ENCODE results near the gene CRBN. TPM values are rescaled to one million over a fixed set of nuclear protein-coding genes. Genes with fewer than 3 reads are reported as not detected.

Gene CRBN
- total RNA-seq, 1 donor from 2014 or later: 46.9 TPM

DNA sequence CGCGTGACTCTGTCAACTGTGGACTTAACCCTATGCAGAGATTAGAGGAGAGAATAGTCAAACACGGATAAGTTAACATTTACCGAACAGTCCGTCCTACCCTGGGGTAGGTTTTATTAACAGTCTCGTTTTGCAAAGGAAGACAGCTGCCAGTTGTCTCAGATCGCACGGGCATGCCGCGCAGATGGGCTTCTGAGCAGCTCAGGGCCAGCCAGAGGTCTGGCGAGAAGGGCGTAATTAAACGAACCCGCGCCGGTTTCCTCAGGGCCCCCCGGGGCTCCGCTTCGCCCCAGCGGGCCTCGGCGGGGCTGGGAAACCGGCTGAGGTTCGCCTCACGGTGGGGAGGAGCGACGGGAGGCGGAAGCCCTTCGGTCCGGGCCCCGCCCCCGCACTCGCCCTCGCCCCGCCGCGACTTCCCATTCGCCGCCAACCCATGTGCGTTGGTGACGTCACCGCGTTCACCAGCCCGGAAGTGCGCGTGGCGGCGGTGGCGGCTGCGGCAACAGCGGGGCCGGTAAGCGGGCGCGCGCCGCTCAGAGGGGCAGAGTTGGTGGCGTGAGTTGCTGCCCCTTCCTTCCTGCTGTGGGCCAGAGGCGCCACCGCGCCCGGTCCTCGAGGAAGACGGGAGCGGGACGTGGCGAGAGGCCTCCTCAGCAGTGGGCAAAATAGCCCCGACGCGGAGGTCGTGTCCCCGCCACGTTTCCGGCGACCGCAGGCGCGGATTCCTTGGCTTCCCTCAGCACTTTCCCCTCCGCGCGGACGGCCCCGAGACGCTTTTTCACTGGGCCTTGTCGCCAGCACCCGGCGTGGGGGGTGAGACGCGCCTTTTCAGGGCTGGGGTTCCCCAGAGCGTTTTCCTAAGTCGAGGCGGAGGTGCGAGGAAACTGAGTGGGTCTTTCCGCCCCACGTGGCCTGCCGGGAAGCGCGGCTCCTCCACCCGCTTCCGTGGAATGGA, 52.7 kb downstream of the CRBN start, which contains the start of gene TRNT1:
Gene TRNT1, plus strand, starts transcription at position 464 of the 955 bp plus-strand sequence. CDS start 2,101 bp downstream, outside the sequence.
- peak; percentile 99 for ATAC-seq (ENCODE audit: poor library complexity)
- intact Hi-C loops (cut with DNase I): no loop called here
- DNase-seq: peak; percentile 97

DNA sequence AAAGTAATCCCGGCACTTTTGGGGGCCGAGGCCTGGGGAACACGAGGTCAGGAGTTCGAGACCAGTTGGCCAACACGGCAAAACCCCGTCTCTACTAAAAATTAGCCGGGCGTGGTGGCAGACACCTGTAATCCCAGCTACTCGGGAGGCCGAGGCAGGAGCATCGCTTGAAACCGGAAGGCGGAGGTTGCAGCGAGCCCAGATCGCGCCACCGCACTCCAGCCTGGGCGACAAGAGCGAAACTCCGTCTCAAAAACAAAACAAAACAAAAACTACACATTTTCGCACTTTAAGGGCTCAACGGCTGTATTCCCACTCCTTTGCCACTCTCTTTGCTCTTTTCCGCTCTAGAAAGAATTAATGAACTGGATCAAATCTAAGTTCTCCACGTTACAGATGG, 53.5 kb downstream of the CRBN start:
- ATAC-seq (ENCODE audit: poor library complexity) (no peak), DNase-seq (no peak)
- intact Hi-C loops (cut with DNase I): no loop called here

DNA sequence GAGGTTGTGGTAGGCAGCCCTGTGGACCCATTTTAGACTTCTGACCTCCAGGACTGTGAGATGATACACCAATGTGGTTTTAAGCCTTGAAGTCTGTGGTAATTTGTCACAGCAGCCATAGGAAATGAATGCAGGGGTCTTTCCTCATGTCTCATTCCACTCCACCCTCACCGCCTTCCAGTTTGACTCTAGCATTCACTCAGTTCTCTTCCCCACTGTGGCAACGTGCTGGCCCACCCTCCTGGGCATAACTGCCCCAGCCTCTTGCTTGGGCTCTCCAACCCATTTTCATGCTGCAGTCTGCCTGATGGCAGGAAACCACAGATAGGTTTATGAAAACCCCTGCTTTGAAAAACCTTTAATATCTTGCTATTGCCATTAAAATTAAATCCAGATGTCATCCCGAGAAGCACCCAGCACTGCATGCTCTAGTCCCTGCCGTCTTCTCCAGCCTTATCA, 60.1 kb downstream of the CRBN start:
- intact Hi-C loops (cut with DNase I): no loop called here

DNA sequence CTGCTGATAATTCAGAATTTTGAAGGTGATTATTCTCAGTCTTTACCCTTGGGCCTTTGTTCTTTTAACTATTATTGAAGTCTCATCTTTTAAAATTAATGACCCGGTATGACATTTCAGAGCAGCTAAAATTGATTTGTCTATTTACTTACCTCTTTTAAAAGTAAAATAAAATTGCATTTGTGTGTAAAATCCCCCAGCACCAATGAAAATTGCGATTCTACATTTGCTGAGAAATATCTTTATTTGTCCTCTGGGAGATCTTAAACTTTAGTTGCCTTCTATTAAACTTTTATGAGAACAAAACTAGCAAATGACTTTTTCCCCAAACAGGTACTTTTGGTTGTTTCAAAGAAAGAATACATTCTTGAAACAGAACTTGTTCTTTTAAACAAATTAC, 61.8 kb downstream of the CRBN start:
- ATAC-seq (ENCODE audit: poor library complexity) (no peak), DNase-seq (no peak)
- intact Hi-C loops (cut with DNase I): no loop called here

More for the DNA sequence above, 60.1 kb downstream of the CRBN start:
- no peak for ATAC-seq (ENCODE audit: poor library complexity)
- no peak for DNase-seq

DNA sequence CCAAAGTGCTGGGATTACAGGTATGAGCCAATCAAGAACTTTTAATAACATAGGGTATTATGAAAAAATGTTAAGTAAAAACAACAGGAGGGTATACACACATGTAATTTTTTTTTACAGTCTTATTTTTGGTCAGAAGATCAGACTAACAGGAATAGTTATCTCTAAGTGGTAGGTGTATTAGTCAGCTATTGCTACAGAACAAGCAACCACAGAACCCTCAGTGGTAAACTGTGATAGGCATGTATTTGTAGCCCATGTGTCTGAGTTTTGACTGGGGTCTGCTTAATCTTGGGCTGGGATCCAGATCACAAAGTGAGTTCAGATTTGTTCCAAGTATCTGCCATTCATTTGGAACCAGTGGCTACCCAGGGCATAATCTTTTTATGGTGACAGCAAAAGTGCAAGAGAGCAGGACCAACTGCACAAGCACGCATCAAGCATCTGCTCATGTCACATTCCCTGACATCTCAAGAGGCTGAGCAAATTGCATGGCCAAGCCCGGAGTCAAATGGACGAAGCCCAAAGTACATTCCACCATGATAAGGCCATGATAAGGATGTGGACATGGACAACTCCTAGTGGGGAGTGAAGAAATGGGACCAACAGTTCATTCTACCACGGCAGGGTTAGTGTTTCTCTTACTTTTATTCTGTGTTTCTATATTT, 66.3 kb downstream of the CRBN start:
- peak; percentile 34 for ATAC-seq (ENCODE audit: poor library complexity)
- no peak for DNase-seq
- intact Hi-C loops (cut with DNase I): no loop called here

DNA sequence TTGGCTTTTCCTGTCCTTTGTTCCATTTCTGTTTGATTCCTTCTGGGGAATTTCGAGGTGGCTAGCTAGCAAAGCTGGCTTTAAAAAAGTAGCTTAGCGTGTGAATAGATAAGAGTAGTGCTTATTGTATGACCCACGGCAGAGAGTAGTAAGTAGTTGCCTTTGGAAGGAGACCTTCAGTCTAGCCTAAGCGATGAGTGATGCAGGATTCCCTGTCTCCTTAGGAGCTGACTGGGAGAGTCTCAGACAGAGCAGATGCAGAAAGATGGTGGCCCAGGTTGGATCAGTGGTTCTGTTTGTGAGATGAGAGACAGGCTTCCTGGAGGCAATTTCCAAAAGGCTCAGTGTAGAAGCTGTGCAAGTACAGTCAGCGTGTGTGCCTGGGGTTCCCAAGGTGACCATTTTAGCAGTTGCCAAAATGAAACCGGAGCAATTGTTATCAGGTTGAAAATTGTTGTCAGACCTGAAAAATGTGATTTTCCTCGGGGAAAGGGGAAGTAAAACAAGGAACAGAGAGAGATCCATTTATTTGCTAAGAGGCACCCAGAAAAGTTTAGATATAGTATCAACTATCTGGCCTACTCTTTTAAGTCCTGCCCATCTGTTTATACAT, 68.6 kb downstream of the CRBN start:
- DNase-seq (no peak), ATAC-seq (ENCODE audit: poor library complexity) (peak; percentile 32)
- intact Hi-C loops (cut with DNase I): no loop called here

DNA sequence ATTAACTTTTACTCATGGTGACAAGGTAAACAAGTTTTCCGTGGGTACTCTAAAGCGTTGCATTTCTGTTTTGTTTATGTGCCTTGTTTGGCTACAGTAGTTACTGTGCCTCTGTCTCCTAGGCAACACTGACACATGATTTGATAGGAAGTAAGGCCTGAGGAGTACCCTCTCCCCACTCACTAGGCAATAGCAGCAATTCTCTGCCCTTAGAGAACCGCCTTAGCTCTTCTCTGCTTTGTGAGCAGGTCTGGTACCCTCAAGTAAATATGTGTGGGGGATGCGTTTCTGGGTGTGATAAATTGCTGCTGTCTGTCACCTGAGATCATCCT, 69.2 kb downstream of the CRBN start, which contains the start of gene IL5RA:
Gene IL5RA, minus strand, starts transcription at position 76 of the 332 bp plus-strand sequence. CDS start 5,390 bp downstream, outside the sequence.
- peak; percentile 90 for ATAC-seq (ENCODE audit: poor library complexity)
- intact Hi-C loops (cut with DNase I): no loop called here

DNA sequence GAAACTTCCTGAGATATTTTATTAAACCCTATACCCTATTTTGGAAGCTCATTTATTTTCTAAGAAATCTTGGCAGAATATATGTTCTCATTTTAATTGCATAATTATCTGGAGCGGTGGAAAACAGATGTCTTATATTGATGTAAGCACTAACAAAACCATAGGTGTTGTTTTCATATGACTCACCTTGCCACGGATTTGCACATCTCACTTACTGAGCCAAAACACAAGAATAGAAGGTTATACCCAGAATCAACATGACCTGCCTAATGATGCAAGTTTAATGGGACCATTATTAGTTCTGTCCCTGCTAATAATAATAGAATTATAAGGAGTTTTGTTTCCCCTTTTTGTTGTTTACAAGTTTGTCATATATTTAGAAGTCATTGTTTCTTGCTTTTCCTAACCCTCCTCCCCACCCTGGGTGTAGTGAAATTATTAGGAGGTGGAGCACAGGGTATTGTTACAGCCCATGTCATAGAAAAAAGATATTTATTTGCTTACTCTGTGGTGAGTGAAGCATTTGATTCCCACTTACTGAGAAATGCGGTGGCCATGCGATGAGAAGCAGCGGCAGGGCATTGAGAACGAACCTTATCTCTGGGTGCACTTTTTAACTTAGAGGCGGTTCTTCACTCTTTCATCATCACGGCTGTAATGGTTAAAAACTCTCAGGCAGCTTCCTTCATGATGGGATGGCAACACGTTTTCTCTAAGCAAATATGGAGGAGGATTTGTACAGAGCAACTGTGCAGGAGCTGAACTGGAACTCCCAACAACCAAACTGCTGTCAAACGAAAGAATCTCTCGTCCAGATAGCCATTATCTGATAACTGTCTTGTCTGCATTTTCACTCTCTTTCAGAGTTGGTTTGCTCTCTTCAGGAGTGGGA, 69.8 kb downstream of the CRBN start:
- intact Hi-C loops (cut with DNase I): no loop called here
- DNase-seq (no peak), ATAC-seq (ENCODE audit: poor library complexity) (peak; percentile 45)

More for the DNA sequence above, 69.2 kb downstream of the CRBN start, which contains the start of gene IL5RA:
- DNase-seq: no peak

DNA sequence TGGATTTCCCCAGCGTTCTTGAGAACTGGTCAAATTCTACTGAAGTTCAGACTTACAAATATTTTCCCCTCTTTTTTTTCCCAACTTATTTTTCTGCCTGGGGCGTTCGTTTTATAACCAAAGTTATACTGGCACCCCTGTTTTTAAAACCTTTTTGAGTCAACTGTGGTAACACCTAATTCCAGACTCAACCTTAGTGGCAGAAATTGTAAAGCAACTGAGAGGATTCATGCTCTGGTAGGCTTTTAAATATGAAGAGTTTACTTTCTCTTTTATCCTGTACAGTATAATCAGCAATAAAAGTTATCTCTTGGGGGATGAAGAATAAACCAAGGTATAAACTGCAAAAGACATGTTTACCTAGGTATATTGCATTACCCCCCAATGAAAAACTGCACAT, 71.6 kb downstream of the CRBN start:
- ATAC-seq (ENCODE audit: poor library complexity): no peak
- intact Hi-C loops (cut with DNase I): no loop called here
- no peak for DNase-seq

DNA sequence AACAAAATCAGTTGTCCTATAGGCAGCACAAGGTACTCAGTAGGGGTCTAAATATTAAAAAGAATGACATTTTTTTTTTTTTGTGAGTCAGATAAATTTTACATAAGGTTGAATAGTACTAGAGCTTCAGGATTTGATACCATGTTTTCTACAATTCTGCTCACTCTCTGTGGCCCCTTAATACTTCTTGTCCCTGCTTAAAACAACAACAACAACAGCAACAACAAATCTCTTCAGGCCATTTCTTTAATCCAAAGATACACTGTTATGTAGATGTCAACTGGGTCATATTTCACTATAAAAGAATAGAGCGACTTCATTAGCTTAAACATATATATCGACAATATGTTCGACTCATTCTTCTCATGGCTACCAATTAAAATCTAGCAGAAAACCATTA, 72.3 kb downstream of the CRBN start:
- ATAC-seq (ENCODE audit: poor library complexity) (no peak), DNase-seq (no peak)
- intact Hi-C loops (cut with DNase I): no loop called here

DNA sequence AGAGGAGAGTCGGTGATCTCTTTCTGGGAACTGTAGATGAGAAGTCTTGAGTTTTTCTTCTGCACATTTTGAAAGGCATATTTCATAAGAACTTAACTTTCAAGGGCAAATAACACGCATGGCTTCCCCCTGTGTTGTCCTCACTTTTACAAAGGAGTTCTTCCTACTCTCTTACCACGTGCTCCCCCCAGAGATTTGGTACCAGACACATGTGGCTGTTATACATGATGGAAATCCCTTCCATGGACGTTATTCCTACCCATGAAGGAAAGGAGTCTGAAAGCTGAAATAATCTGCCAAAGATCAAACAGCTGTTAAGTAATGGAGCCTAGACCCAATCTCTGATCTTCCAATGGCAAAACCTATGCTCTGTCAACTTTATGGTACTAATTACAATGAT, 73.7 kb downstream of the CRBN start:
- DNase-seq (no peak), ATAC-seq (ENCODE audit: poor library complexity) (no peak)
- intact Hi-C loops (cut with DNase I): no loop called here

DNA sequence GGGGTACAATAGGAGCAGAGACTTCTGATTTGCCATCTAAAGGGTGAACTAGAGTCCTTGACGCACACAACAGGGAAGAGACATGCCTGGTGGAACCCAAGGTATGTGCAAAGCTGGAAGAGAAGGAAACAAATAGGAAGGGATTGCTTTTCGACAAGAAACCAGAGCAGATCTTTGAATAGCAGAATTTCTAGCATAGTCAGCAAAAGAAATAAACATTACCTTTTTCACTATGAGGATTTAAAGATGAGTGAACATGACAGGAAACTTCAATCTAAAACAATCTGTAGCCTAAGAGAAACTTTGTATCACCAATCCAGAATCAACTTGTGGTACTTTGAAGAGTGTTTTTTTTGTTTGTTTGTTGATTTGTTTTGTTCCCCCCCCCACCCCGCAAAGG, 74.2 kb downstream of the CRBN start:
- DNase-seq: no peak
- ATAC-seq (ENCODE audit: poor library complexity): no peak
- intact Hi-C loops (cut with DNase I): no loop called here

DNA sequence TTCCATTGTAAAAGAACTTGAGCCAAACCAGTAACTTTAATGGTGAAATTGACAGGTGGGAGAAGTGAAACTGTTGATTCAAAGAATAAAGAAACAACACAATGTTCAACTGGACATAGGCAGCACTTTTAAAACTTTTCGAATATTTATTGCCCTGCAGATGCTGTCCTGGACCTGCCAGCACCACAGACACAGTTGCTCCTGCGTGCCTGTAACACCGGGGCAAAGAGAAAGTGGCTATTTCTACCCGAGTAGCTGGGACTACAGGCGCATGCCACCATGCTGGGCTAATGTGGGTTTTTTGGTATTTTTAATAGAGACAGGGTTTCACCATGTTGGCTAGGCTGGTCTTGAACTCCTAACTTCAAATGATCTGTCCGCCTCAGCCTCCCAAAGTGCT, 76.7 kb downstream of the CRBN start:
- intact Hi-C loops (cut with DNase I): no loop called here
- ATAC-seq (ENCODE audit: poor library complexity) (no peak), DNase-seq (no peak)

DNA sequence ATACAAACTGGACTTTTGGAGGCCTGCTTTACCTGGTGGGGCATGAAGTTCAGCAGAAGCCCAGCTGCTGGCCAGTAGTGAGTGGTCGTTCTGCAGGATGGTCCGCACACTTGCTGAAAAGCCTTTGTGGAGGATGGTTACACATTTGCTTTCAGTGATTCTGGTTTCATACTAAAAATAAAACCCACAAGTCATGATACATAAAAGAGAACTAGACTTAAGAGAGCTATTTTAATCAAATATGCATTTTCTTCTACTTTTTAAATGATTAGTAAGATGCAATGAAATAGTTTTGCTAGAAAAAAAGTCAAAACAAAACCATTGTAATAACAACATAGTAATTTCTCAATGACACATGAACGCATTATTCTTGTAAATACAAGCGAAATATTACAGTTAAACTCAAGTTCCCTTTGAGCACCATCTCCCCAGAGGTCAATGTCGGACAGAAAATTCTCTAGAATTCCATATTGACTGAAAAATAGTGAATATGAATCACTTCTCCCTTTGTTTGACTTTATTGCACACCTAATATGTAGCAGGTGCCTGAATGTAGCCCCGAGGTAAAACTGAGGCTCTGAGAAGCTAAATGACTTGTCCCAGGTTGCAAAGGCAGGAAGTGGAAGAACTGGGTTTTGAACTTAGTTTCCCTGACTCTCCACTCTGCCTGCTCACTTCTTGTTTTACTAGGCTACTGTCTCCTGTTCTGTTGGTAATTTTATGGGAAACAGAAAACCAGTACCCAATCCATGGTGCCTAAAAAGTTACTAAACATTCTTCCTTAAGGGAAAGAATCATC, 77.6 kb downstream of the CRBN start:
- ATAC-seq (ENCODE audit: poor library complexity) (no peak), DNase-seq (no peak)
- intact Hi-C loops (cut with DNase I): no loop called here

Measured in Right ventricle myocardium superior (tissue), 1 donor.